H9 (cell line): ENCODE measurements around the gene DDX24. TPM values are rescaled to one million over a fixed set of nuclear protein-coding genes. Genes with fewer than 3 reads are reported as not detected.

Source experiments
- DNase-seq: peaks from one replicate; pipeline ENCODE4 v3.0.0-alpha.2; 2017
- H2AFZ ChIP-seq: one replicate; pipeline ENCODE4 v1.6.1; 2013; ENCODE audit warnings: mild to moderate bottlenecking, low read length, control low read depth, moderate library complexity
- H2AK5ac ChIP-seq: 2 replicates; pipeline ENCODE4 v1.6.1; 2013; ENCODE audit warnings: low read length, control low read depth, mixed read lengths; ENCODE audit not compliant: insufficient read length
- H2BK120ac ChIP-seq: one replicate; pipeline ENCODE4 v1.6.1; 2013; ENCODE audit warnings: low read depth, mild to moderate bottlenecking, low read length, control low read depth, inconsistent platforms; ENCODE audit not compliant: poor library complexity, severe bottlenecking
- H2BK12ac ChIP-seq: 2 replicates; pipeline ENCODE4 v1.6.1; 2013; ENCODE audit warnings: low read length, control low read depth, mixed read lengths, low read depth; ENCODE audit not compliant: insufficient read length
- H2BK15ac ChIP-seq: 2 replicates; pipeline ENCODE4 v1.6.1; 2013; ENCODE audit warnings: low read depth, low read length, control low read depth
- H2BK20ac ChIP-seq: one replicate; pipeline ENCODE4 v1.6.1; 2013; ENCODE audit warnings: low read depth, mild to moderate bottlenecking, low read length, control low read depth, inconsistent platforms; ENCODE audit not compliant: poor library complexity, severe bottlenecking
- H2BK5ac ChIP-seq: 2 replicates; pipeline ENCODE4 v1.6.1; 2013; ENCODE audit warnings: low read length, control low read depth, mixed read lengths; ENCODE audit not compliant: insufficient read length
- H3K14ac ChIP-seq: 2 replicates; pipeline ENCODE4 v1.6.1; 2013; ENCODE audit warnings: low read length, control low read depth; ENCODE audit not compliant: insufficient read depth
- H3K18ac ChIP-seq: 2 replicates; pipeline ENCODE4 v1.6.1; 2013; ENCODE audit warnings: low read depth, mild to moderate bottlenecking, mixed read lengths, low read length, control low read depth; ENCODE audit not compliant: insufficient read length
- H3K23ac ChIP-seq: 2 replicates; pipeline ENCODE4 v1.6.1; 2013; ENCODE audit warnings: low read length, control low read depth, mixed read lengths, low read depth; ENCODE audit not compliant: insufficient read length
- H3K23me2 ChIP-seq: 2 replicates; pipeline ENCODE4 v1.6.1; 2013; ENCODE audit warnings: low read depth, mild to moderate bottlenecking, mixed read lengths, low read length, control low read depth; ENCODE audit not compliant: insufficient read length, poor library complexity, severe bottlenecking
- H3K27ac ChIP-seq: 2 replicates; pipeline ENCODE4 v1.5.1; 2013; ENCODE audit warnings: low read length, control low read depth, mixed read lengths, low read depth; ENCODE audit not compliant: insufficient read length
- H3K27me3 ChIP-seq: 2 replicates; pipeline ENCODE4 v1.6.1; 2013; ENCODE audit warnings: low read length, control low read depth, inconsistent platforms; ENCODE audit not compliant: insufficient read depth
- H3K4ac ChIP-seq: 2 replicates; pipeline ENCODE4 v1.6.1; 2013; ENCODE audit warnings: low read depth, mild to moderate bottlenecking, control low read depth, inconsistent platforms, low read length, moderate library complexity
- H3K4me1 ChIP-seq: 2 replicates; pipeline ENCODE4 v1.6.1; 2013; ENCODE audit warnings: low read length, control low read depth, inconsistent platforms; ENCODE audit not compliant: insufficient read depth
- H3K4me2 ChIP-seq: 2 replicates; pipeline ENCODE4 v1.6.1; 2013; ENCODE audit warnings: low read length, control low read depth, mixed read lengths; ENCODE audit not compliant: insufficient read length, insufficient read depth
- H3K56ac ChIP-seq: 2 replicates; pipeline ENCODE4 v1.6.1; 2013; ENCODE audit warnings: low read depth, mild to moderate bottlenecking, mixed read lengths, low read length, control low read depth; ENCODE audit not compliant: insufficient read length
- H3K79me1 ChIP-seq: 2 replicates; pipeline ENCODE4 v1.6.1; 2013; ENCODE audit warnings: low read depth, mild to moderate bottlenecking, moderate library complexity, low read length, control low read depth, inconsistent platforms; ENCODE audit not compliant: insufficient read depth, poor library complexity, severe bottlenecking
- H3K79me2 ChIP-seq: 2 replicates; pipeline ENCODE4 v1.6.1; 2013; ENCODE audit warnings: low read length, control low read depth, inconsistent platforms; ENCODE audit not compliant: insufficient read depth
- H3K9ac ChIP-seq: 2 replicates; pipeline ENCODE4 v1.6.1; 2013; ENCODE audit warnings: low read length, control low read depth, mixed read lengths; ENCODE audit not compliant: insufficient read length; ENCODE audit errors: extremely low read depth
- H3K9me3 ChIP-seq: one replicate; pipeline ENCODE4 v1.6.1; 2013; ENCODE audit warnings: low read depth, low read length, inconsistent platforms; ENCODE audit not compliant: control insufficient read depth
- H3T11ph ChIP-seq: one replicate; pipeline ENCODE4 v1.6.1; 2013; ENCODE audit warnings: mild to moderate bottlenecking, low read length, control low read depth, inconsistent platforms
- H4K20me1 ChIP-seq: one replicate; pipeline ENCODE4 v1.6.1; 2013; ENCODE audit not compliant: control insufficient read depth, insufficient read length, insufficient read depth
- H4K5ac ChIP-seq: 2 replicates; pipeline ENCODE4 v1.6.1; 2013; ENCODE audit warnings: low read depth, mild to moderate bottlenecking, mixed read lengths, low read length, control low read depth; ENCODE audit not compliant: insufficient read length
- H4K8ac ChIP-seq: replicated peaks from 2 replicates; pipeline ENCODE4 v1.6.1; 2013; ENCODE audit warnings: low read length, control low read depth, mixed read lengths, low read depth; ENCODE audit not compliant: insufficient read length
- H4K91ac ChIP-seq: 2 replicates; pipeline ENCODE4 v1.6.1; 2013; ENCODE audit warnings: low read depth, mild to moderate bottlenecking, moderate library complexity, mixed read lengths, low read length, control low read depth; ENCODE audit not compliant: insufficient read length
- H3K27ac Mint-ChIP-seq, 3 experiments: 2 replicates in 2 of 3; 3 replicates in 1 of 3; pipeline ENCODE4 v1.8.0; 2020 to 2021; ENCODE audit warnings: mixed read lengths in 3 of 3, mild to moderate bottlenecking in 1 of 3, moderate library complexity in 1 of 3
- H3K27me3 Mint-ChIP-seq: 2 replicates; pipeline ENCODE4 v1.8.0; 2021; ENCODE audit warnings: low read depth, mild to moderate bottlenecking, moderate library complexity, mixed read lengths
- H3K36me3 Mint-ChIP-seq, 3 experiments: 2 replicates in 2 of 3; 3 replicates in 1 of 3; pipeline ENCODE4 v1.8.0; 2020 to 2021; ENCODE audit warnings: low read depth in 3 of 3, mixed read lengths in 3 of 3; ENCODE audit not compliant: insufficient read depth in 1 of 3
- H3K4me1 Mint-ChIP-seq, 2 experiments: 2 replicates each; pipeline ENCODE4 v1.8.0; 2020; ENCODE audit warnings: mixed read lengths in 2 of 2
- H3K4me3 Mint-ChIP-seq, 2 experiments: 2 replicates in 1 of 2; 3 replicates in 1 of 2; pipeline ENCODE4 v1.8.0; 2020 to 2021; ENCODE audit warnings: mild to moderate bottlenecking in 2 of 2, mixed read lengths in 2 of 2, moderate library complexity in 1 of 2
- H3K9me3 Mint-ChIP-seq, 2 experiments: 2 replicates in 1 of 2; 3 replicates in 1 of 2; pipeline ENCODE4 v1.8.0; 2020; ENCODE audit warnings: mild to moderate bottlenecking in 2 of 2, mixed read lengths in 2 of 2, moderate library complexity in 1 of 2
- CTCF ChIP-seq: fragments of 200-600 bp; sonication (generic); conservative IDR thresholded peaks from 3 replicates; pipeline ENCODE4 v1.8.0; 2021; ENCODE audit warnings: antibody characterized with exemption, mild to moderate bottlenecking
- WGBS: extraction: QIAGEN DNeasy Blood & Tissue Kit; methylation state at CpG from one replicate; pipeline ENCODE4 v1.1.7; 2013; ENCODE audit warnings: missing lambda C conversion rate, low lambda C conversion rate, mixed read lengths; ENCODE audit not compliant: insufficient read length; ENCODE audit errors: extremely low coverage; 5-methylcytosine and 5-hydroxymethylcytosine counted together
- total RNA-seq: library from RNA; stranded (reverse); gene quantifications from 2 replicates; pipeline ENCODE4 v1.2.1, GENCODE V29; 2021

The DDX24 gene
- total RNA-seq, 1 experiment from 2014 or later, result 172 TPM

GRCh38 chr14:94054401-94054800 is 26.6 kb downstream of the DDX24 start:
- Histone ChIP-seq H2BK20ac (no peak overlapping the region), H4K91ac (no peak overlapping the region), H3K79me2 (no peaks in the 10 kb centered on the region), H4K5ac (no peak overlapping the region), H3K23ac (no peak overlapping the region), H3K79me1 (no peaks in the 10 kb centered on the region), H4K8ac (no peak overlapping the region), H3T11ph (no peak overlapping the region), H2AFZ (no peak overlapping the region), H3K4me1 (no peaks in the 10 kb centered on the region; the same call in 1 of the 2 replicates), H4K20me1 (no peaks in the 10 kb centered on the region), H2AK5ac (no peak overlapping the region), H3K14ac (no peak overlapping the region), H3K9me3 (no peaks in the 10 kb centered on the region), H2BK120ac (no peak overlapping the region), H2BK12ac (no peak overlapping the region), H2BK5ac (no peak overlapping the region), H3K9ac (no peak overlapping the region), H2BK15ac (no peak overlapping the region), H3K56ac (no peak overlapping the region), H3K18ac (no peak overlapping the region), H3K23me2 (no peaks in the 10 kb centered on the region), H3K27ac (no peak overlapping the region), H3K27me3 (no peaks in the 10 kb centered on the region), H3K4me2 (no peak overlapping the region), H3K4ac (no peak overlapping the region)
- H3K36me3 Mint-ChIP-seq, result peaks cover 48 to 93% (median 86%) of the 10 kb centered on the region in 3 experiments; a peak in 6 of 7 replicates
- no peak for DNase-seq
- no CpG with 5 or more reads among the region's 1 CpG for WGBS
- H3K4me3 Mint-ChIP-seq, result no peak overlapping the region
- peaks cover 15 to 18% of the 10 kb centered on the region in 2 experiments for H3K4me1 Mint-ChIP-seq
- no peak overlapping the region; a peak in 1 of 7 replicates for H3K27ac Mint-ChIP-seq
- TF ChIP-seq CTCF, result no peak
- no peaks in the 10 kb centered on the region for H3K9me3 Mint-ChIP-seq
- no peaks in the 10 kb centered on the region for H3K27me3 Mint-ChIP-seq
